IMR-90 (cell line): ENCODE results near the gene CDK6.

ENCODE experiments used
- CEBPB ChIP-seq: IDR thresholded peaks from 2 replicates; pipeline ENCODE4 v1.6.1; 2012; ENCODE audit warnings: low read depth, low read length, improper control_type of control experiment
- MAZ ChIP-seq: IDR thresholded peaks from 2 replicates; pipeline ENCODE4 v1.6.1; 2012; ENCODE audit warnings: low read depth, mild to moderate bottlenecking, low read length, improper control_type of control experiment, moderate library complexity, borderline replicate concordance
- MXI1 ChIP-seq: IDR thresholded peaks from 2 replicates; pipeline ENCODE4 v1.6.1; 2012; ENCODE audit warnings: low read depth, mild to moderate bottlenecking, low read length, moderate library complexity, borderline replicate concordance
- NFE2L2 ChIP-seq: fragments of 150-350 bp; IDR thresholded peaks from 2 replicates; pipeline ENCODE4 v1.6.1; 2016; ENCODE audit warnings: low read depth, mild to moderate bottlenecking, low read length
- POLR2A ChIP-seq: IDR thresholded peaks from 2 replicates; pipeline ENCODE4 v1.6.1; 2012; ENCODE audit warnings: mild to moderate bottlenecking, low read depth, low read length
- RAD21 ChIP-seq: IDR thresholded peaks from 2 replicates; pipeline ENCODE4 v1.6.1; 2012; ENCODE audit warnings: low read length, improper control_type of control experiment
- RCOR1 ChIP-seq: IDR thresholded peaks from 2 replicates; pipeline ENCODE4 v1.6.1; 2012; ENCODE audit warnings: mild to moderate bottlenecking, low read length, improper control_type of control experiment; ENCODE audit not compliant: insufficient replicate concordance
- RFX5 ChIP-seq: IDR thresholded peaks from 2 replicates; pipeline ENCODE4 v1.8.0; 2012; ENCODE audit warnings: low read depth, mild to moderate bottlenecking, low read length, moderate library complexity
- SMC3 ChIP-seq: fragments of 150-350 bp; IDR thresholded peaks from 2 replicates; pipeline ENCODE4 v1.6.1; 2016; ENCODE audit warnings: low read depth, mild to moderate bottlenecking, antibody characterized with exemption, low read length, moderate library complexity
- USF2 ChIP-seq: fragments of 150-350 bp; IDR thresholded peaks from 2 replicates; pipeline ENCODE4 v1.6.1; 2017; ENCODE audit warnings: mild to moderate bottlenecking, antibody characterized with exemption, low read length, low read depth
- TF ChIP-seq, protein P1 (sequence below): conservative IDR thresholded peaks from 2 replicates; pipeline ENCODE4 v1.5.1; 2012; ENCODE audit warnings: mild to moderate bottlenecking, low read depth, low read length, improper control_type of control experiment
- TF ChIP-seq, protein P2 (sequence below): fragments of 150-350 bp; IDR thresholded peaks from 2 replicates; pipeline ENCODE4 v1.6.1; 2016; ENCODE audit warnings: low read depth, mild to moderate bottlenecking, low read length, moderate library complexity, borderline replicate concordance

GRCh38 chr7:92680442-92680841 is 155.9 kb downstream of the CDK6 start:
- no peak for TF ChIP-seq POLR2A
- TF ChIP-seq, protein P1, sequence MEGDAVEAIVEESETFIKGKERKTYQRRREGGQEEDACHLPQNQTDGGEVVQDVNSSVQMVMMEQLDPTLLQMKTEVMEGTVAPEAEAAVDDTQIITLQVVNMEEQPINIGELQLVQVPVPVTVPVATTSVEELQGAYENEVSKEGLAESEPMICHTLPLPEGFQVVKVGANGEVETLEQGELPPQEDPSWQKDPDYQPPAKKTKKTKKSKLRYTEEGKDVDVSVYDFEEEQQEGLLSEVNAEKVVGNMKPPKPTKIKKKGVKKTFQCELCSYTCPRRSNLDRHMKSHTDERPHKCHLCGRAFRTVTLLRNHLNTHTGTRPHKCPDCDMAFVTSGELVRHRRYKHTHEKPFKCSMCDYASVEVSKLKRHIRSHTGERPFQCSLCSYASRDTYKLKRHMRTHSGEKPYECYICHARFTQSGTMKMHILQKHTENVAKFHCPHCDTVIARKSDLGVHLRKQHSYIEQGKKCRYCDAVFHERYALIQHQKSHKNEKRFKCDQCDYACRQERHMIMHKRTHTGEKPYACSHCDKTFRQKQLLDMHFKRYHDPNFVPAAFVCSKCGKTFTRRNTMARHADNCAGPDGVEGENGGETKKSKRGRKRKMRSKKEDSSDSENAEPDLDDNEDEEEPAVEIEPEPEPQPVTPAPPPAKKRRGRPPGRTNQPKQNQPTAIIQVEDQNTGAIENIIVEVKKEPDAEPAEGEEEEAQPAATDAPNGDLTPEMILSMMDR, result no peak
- no peak for TF ChIP-seq SMC3
- no peak for TF ChIP-seq RFX5
- no peak for TF ChIP-seq MXI1
- TF ChIP-seq, protein P2, sequence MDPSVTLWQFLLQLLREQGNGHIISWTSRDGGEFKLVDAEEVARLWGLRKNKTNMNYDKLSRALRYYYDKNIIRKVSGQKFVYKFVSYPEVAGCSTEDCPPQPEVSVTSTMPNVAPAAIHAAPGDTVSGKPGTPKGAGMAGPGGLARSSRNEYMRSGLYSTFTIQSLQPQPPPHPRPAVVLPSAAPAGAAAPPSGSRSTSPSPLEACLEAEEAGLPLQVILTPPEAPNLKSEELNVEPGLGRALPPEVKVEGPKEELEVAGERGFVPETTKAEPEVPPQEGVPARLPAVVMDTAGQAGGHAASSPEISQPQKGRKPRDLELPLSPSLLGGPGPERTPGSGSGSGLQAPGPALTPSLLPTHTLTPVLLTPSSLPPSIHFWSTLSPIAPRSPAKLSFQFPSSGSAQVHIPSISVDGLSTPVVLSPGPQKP, result no peak
- TF ChIP-seq RAD21, result no peak
- TF ChIP-seq MAZ, result no peak
- TF ChIP-seq CEBPB, result no peak
- no peak for TF ChIP-seq NFE2L2
- no peak for TF ChIP-seq USF2
- no peak for TF ChIP-seq RCOR1
